GM10248 (cell line): ENCODE measurements around the gene LVRN.

Source experiments
- CTCF ChIA-PET: fragments of 300-600 bp; sonication (Branson Sonifier 250); formaldehyde crosslinking; extraction: SDS; loops from one replicate; lab custom pipeline; 2021; ENCODE audit warnings: antibody characterized with exemption; lab: Yijun Ruan, JAX
- POLR2A ChIA-PET: fragments of 350-650 bp; sonication (Branson Sonifier 250); formaldehyde crosslinking; extraction: SDS; loops from one replicate; lab custom pipeline; 2020; ENCODE audit warnings: antibody characterized with exemption; lab: Yijun Ruan, JAX
- DNase-seq: peaks from one replicate; pipeline ENCODE4 v3.0.0; 2012; ENCODE audit errors: extremely low spot score
- TF ChIP-seq, protein P1 (sequence below): IDR thresholded peaks from 2 replicates; pipeline ENCODE4 v1.5.1; 2012; ENCODE audit warnings: mild to moderate bottlenecking, low read depth; ENCODE audit errors: extremely low read depth, missing control alignments, control extremely low read depth

LVRN gene

DNA sequence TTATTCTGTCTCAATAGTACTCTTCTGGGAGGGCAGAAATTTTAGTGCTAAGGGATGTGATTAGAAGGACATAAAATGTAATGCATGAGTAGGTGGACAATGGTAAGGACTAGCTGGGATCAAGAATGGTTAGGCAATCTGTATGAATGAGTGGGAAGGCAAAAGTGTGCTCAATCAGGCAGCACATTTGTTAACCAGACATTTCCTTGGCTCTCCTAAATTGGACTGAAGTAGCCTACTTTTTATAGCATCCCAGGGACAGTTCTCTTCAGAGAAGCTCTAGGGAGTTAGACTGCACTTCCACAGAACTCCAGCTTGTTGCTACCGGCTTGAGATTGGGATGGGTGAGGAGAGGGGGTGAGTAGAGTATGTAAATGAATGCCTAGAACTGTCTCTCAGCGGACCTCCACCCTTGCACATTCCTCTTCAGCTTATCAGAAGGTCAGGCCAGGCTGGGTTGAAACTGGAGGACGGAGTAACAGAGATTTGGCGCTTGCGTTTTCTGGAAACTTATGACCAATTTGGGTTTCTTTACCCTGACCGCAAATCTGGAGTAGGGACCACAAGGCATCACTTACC is 51.0 kb downstream of the LVRN start:
- ChIA-PET POLR2A (no interaction called here), CTCF (interaction anchor here (1.0 kb wide), 1 partner anchor 49 kb away, joined by 3 read pairs; no protein-coding TSS in a partner anchor)
- DNase-seq: no peak
- TF ChIP-seq, protein P1, sequence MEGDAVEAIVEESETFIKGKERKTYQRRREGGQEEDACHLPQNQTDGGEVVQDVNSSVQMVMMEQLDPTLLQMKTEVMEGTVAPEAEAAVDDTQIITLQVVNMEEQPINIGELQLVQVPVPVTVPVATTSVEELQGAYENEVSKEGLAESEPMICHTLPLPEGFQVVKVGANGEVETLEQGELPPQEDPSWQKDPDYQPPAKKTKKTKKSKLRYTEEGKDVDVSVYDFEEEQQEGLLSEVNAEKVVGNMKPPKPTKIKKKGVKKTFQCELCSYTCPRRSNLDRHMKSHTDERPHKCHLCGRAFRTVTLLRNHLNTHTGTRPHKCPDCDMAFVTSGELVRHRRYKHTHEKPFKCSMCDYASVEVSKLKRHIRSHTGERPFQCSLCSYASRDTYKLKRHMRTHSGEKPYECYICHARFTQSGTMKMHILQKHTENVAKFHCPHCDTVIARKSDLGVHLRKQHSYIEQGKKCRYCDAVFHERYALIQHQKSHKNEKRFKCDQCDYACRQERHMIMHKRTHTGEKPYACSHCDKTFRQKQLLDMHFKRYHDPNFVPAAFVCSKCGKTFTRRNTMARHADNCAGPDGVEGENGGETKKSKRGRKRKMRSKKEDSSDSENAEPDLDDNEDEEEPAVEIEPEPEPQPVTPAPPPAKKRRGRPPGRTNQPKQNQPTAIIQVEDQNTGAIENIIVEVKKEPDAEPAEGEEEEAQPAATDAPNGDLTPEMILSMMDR: no peak

DNA sequence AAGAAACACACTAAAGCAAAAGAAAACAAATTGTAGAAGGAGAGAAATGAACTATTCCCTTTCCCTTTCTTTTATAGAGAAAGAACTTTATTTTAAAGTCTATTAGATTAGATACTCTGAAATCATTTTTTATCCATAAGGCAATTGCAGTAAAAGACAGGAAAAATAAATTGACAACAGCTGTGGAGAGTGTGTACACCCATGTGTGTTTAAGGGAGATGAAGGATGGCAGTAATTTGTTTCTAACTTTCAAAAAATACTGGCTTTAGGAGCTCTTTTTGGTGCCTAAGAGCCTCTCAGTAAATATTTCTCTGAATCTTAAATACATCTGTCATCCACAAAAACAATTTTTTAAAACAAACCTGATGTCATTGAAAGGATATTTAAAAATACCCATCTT is 51.7 kb downstream of the LVRN start:
- TF ChIP-seq, protein P1: no peak
- ChIA-PET POLR2A (no interaction called here), CTCF (interaction anchor here (1.0 kb wide), 1 partner anchor 49 kb away, joined by 3 read pairs; no protein-coding TSS in a partner anchor)
- DNase-seq: no peak

DNA sequence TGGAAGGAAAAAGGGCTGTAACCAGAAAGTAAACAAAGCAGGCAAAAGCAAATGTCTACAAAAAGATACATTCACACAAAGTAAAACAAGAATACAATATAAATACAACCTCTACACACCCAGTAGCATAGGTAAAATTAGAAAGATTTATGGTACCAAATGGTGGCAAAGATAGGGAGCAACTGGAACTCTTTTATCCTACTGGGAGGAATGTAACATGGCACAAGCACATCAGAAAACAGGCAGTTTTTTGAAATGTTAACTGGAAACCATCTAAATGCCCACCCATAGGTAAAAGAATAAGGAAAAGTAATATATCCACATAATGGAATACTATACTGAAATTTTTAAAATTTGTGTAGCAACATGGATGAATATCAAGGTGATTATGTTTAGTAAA is 61.3 kb downstream of the LVRN start:
- TF ChIP-seq, protein P1: no peak
- POLR2A ChIA-PET: no interaction called here
- DNase-seq: no peak
- CTCF ChIA-PET: no interaction called here

DNA sequence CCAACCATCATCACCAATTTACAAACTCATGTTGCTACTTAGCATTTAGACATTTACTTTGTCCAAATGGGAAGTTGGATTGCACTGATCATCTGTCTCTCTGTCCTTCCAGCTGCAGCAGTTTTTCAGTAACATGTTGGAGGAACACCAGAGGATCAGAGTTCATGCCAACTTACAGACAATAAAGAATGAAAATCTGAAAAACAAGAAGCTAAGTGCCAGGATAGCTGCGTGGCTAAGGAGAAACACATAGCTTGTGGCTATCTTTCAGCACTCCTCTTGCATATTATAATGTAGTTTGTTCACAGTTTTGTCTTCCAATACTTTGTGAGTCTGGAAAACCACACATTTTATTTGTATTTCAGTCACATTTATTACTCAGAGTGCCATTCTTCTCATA is 63.6 kb downstream of the LVRN start:
- CTCF ChIA-PET: interaction anchor here (1.4 kb wide), 1 partner anchor 10 kb away, joined by 5 read pairs; no protein-coding TSS in a partner anchor
- DNase-seq: no peak
- TF ChIP-seq, protein P1: no peak
- POLR2A ChIA-PET: no interaction called here

DNA sequence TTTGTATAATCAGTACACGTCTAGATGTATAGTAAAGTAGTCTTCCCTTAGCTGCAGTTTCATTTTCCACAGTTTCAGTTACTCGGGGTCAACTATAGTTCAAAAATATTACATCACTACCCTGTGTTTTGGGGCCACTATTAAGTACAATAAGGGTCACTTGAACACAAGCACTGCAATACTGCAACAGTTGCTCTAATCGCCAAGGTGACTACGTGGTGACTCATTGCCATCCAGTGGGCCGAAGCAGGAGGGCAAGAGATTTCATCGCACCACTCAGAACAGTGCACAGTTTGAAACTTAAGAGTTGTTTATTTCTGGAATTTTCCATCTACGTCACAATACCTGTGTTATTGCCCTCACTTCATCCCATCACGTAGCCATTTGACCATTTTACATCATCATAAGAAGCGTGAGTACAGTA is 69.8 kb downstream of the LVRN start, which contains the start of gene ARL14EPL:
Gene ARL14EPL, plus strand, starts transcription at position 379 of the 424 bp plus-strand sequence. CDS start 18,994 bp downstream, outside the sequence.
- POLR2A ChIA-PET: no interaction called here

DNA sequence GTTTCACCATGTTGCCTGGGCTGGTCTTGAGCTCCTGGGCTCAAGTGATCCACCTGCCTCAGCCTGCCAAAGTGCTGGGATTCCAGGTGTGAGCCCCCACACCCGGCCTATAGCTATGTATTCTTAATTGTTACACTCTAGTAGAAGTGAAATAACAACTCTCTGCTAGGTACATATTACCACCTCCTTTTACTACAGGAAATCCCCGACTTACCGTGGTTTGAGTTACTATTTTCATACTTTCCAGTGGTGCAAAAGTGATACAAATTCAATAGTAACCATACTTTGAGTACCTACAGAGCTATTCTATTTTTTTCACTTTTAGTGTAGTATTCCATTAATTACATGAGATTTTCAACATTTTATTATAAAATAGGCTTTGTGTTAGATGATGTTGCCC is 70.7 kb downstream of the LVRN start:
- ChIA-PET CTCF (interaction anchor here (0.7 to 1.7 kb wide), 5 partner anchors 9 to 127 kb away, joined by 3 to 6 read pairs (median 3); no protein-coding TSS in a partner anchor), POLR2A (no interaction called here)
- TF ChIP-seq, protein P1: no peak
- no peak for DNase-seq

More for the DNA sequence above, 69.8 kb downstream of the LVRN start, which contains the start of gene ARL14EPL:
- TF ChIP-seq, protein P1: peak; percentile 32
- DNase-seq: peak; percentile 39
- CTCF ChIA-PET: interaction anchor here (0.8 to 1.7 kb wide), 6 partner anchors 10 to 396 kb away, joined by 3 to 7 read pairs (median 3); no protein-coding TSS in a partner anchor
